Esophagus squamous epithelium (tissue), 4 donors: ENCODE results near the gene VTN.

Source experiments
- CTCF ChIP-seq, 6 experiments: fragments of 450-650 bp in 4 of 6; fragments of 200-600 bp in 2 of 6; sonication (generic) in 2 of 6; IDR thresholded peaks; one replicate each; pipeline ENCODE4 v1.5.1; 2016 to 2019; ENCODE audit warnings: antibody characterized with exemption in 6 of 6, mild to moderate bottlenecking in 4 of 6, moderate library complexity in 4 of 6
- POLR2A ChIP-seq, 4 donors: fragments of 450-650 bp; IDR thresholded peaks; one replicate each; pipeline ENCODE4 v1.6.1; 2017; ENCODE audit warnings: antibody characterized with exemption in 4 of 4, mild to moderate bottlenecking in 4 of 4, moderate library complexity in 3 of 4

DNA sequence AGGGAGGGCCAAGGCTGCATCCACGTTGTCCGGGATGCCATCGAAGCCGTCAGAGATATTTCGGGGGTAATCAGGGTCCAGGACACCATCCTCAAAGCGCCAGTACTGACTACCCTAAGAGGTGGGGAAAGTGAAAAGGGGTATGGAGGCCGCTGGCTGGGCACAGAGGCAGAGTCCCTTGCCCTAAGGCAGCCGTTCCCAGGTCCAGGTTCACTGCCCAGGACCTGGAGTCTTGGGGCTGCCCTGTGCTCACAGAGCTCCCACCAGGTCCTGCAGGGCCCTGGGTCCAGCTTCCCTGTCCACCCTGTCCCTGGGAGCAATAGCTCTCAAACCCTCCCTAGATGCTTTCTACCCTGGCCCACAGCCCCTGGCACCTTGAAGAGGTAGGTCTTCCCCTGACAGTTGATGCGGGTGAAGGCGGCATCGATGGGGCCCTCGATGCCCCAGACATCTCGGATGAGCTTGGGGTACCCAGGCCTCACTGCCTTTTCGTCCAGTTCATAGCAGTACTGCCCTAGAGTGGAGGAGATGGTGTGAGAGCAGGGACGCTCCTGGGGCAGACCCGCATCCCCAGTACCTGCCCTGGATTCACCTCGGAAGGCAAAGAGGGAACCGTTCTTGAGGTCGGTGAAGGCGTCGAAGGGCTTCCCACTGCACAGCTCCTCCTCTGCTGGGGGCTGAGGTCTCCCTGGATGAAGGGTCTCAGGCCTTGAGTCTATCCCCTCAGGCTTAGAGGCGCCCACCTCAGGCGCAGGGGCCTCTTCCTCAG is 1.0 kb downstream of the VTN start:
- TF ChIP-seq CTCF (IDR thresholded peaks at IDR 0.05) = no peak
- TF ChIP-seq POLR2A (IDR thresholded peaks at IDR 0.05) = no peak
